A549 (cell line): ENCODE data around the gene FNDC4. TPM values are rescaled to one million over a fixed set of nuclear protein-coding genes. Genes with fewer than 3 reads are reported as not detected.

ENCODE experiments used
- ATAC-seq, 2 experiments: fragments of 200-7000 bp in 1 of 2; fragments of >200 bp in 1 of 2; cut with Nextera tagmentation in 1 of 2; cut with Tn5 transposase in 1 of 2; 3 replicates each; pipeline versions ENCODE4 v1.8.0 to v1.9.1; 2018 to 2020; ENCODE audit warnings: mild to moderate bottlenecking in 1 of 2, moderate library complexity in 1 of 2
- CTCF ChIA-PET: fragments of 300-600 bp; sonication (Branson Sonifier 250); formaldehyde crosslinking; extraction: SDS; loops from one replicate; lab custom pipeline; 2021; ENCODE audit warnings: antibody characterized with exemption, inconsistent platforms; lab: Yijun Ruan, JAX
- POLR2A ChIA-PET: fragments of 350-600 bp; formaldehyde crosslinking; extraction: SDS; loops from one replicate; lab custom pipeline; 2021; ENCODE audit warnings: antibody characterized with exemption, inconsistent platforms; lab: Yijun Ruan, JAX
- DNase-seq, 2 experiments: peaks; one replicate each; pipeline versions ENCODE4 v3.0.0 to v3.0.0-alpha.2; 2011 to 2016; ENCODE audit warnings: low read depth in 1 of 2, low spot score in 1 of 2
- FAIRE-seq: peaks from 2 replicates; lab custom pipeline; 2011; peaks lifted over from hg19 to GRCh38; lab: Jason Lieb, UNC
- H3K27ac ChIP-seq, 2 experiments: fragments of >200 bp; sonication (Bioruptor Twin); formaldehyde crosslinking; 3 replicates each; pipeline ENCODE4 v1.5.1; 2016 to 2017
- H3K4me1 ChIP-seq: fragments of >200 bp; sonication (Bioruptor Twin); formaldehyde crosslinking; 3 replicates; pipeline ENCODE4 v1.6.1; 2016
- H3K4me2 ChIP-seq: fragments of >200 bp; sonication (Bioruptor Twin); formaldehyde crosslinking; 3 replicates; pipeline ENCODE4 v1.6.1; 2016
- H3K4me3 ChIP-seq: fragments of >200 bp; sonication (Bioruptor Twin); formaldehyde crosslinking; 3 replicates; pipeline ENCODE4 v1.5.1; 2016
- H3K9me3 ChIP-seq: fragments of >200 bp; sonication (Bioruptor Twin); formaldehyde crosslinking; 3 replicates; pipeline ENCODE4 v1.6.1; 2016
- BCL3 ChIP-seq: fragments of >200 bp; sonication (Bioruptor Twin); formaldehyde crosslinking; IDR thresholded peaks from 3 replicates; pipeline ENCODE4 v1.6.1; 2016
- CTCF ChIP-seq: fragments of >200 bp; sonication (Bioruptor Twin); formaldehyde crosslinking; IDR thresholded peaks from 3 replicates; pipeline ENCODE4 v1.5.1; 2016
- E2F6 ChIP-seq: IDR thresholded peaks from 2 replicates; pipeline ENCODE4 v1.6.1; 2012; ENCODE audit warnings: low read depth, borderline replicate concordance
- ELK1 ChIP-seq: fragments of 150-350 bp; IDR thresholded peaks from 2 replicates; pipeline ENCODE4 v1.6.1; 2014; ENCODE audit warnings: low read depth, mild to moderate bottlenecking, low read length
- EP300 ChIP-seq, 2 experiments: fragments of >200 bp; sonication (Bioruptor Twin); formaldehyde crosslinking; IDR thresholded peaks; 2 replicates in 1 of 2; 3 replicates in 1 of 2; pipeline ENCODE4 v1.6.1; 2016 to 2017
- FOSB ChIP-seq: fragments of 250-450 bp; sonication (Bioruptor Pico); IDR thresholded peaks from 2 replicates; pipeline ENCODE4 v1.5.0; 2020; ENCODE audit warnings: mild to moderate bottlenecking, moderate library complexity
- FOSL2 ChIP-seq, 2 experiments: fragments of 450-650 bp in 1 of 2; fragments of >200 bp in 1 of 2; sonication (Bioruptor Twin) in 1 of 2; formaldehyde crosslinking; IDR thresholded peaks; 2 replicates each; pipeline versions ENCODE4 v1.5.0 to v1.6.1; 2016 to 2020; ENCODE audit warnings: mild to moderate bottlenecking in 1 of 2, moderate library complexity in 1 of 2
- FOXS1 ChIP-seq: fragments of 250-450 bp; sonication (Bioruptor Pico); IDR thresholded peaks from 2 replicates; pipeline ENCODE4 v1.5.0; 2020; ENCODE audit warnings: mild to moderate bottlenecking, moderate library complexity
- GATA3 ChIP-seq: IDR thresholded peaks from 2 replicates; pipeline ENCODE4 v1.6.1; 2012; ENCODE audit warnings: borderline replicate concordance
- HES2 ChIP-seq: fragments of >200 bp; sonication (Bioruptor Twin); formaldehyde crosslinking; IDR thresholded peaks from 2 replicates; pipeline ENCODE4 v1.6.1; 2016
- HOXA7 ChIP-seq: fragments of 250-450 bp; sonication (Bioruptor Pico); IDR thresholded peaks from 2 replicates; pipeline ENCODE4 v1.5.0; 2020; ENCODE audit warnings: mild to moderate bottlenecking, moderate library complexity
- HOXB13 ChIP-seq: fragments of 250-450 bp; sonication (Bioruptor Pico); IDR thresholded peaks from 2 replicates; pipeline ENCODE4 v1.5.0; 2020; ENCODE audit warnings: low read depth, mild to moderate bottlenecking, moderate library complexity
- JUN ChIP-seq, 2 experiments: fragments of >200 bp; sonication (Bioruptor Twin); formaldehyde crosslinking; IDR thresholded peaks; 2 replicates in 1 of 2; 3 replicates in 1 of 2; pipeline ENCODE4 v1.6.1; 2016 to 2017
- JUNB ChIP-seq: fragments of >200 bp; sonication (Bioruptor Twin); formaldehyde crosslinking; IDR thresholded peaks from 2 replicates; pipeline ENCODE4 v1.6.1; 2016
- MAX ChIP-seq: IDR thresholded peaks from 2 replicates; pipeline ENCODE4 v1.6.1; 2012
- MYC ChIP-seq: IDR thresholded peaks from 2 replicates; pipeline ENCODE4 v1.6.1; 2012; ENCODE audit warnings: mild to moderate bottlenecking, inconsistent platforms, low read length, improper control_type of control experiment, borderline replicate concordance
- NFE2L2 ChIP-seq: fragments of 150-350 bp; conservative IDR thresholded peaks from 2 replicates; pipeline ENCODE4 v1.6.1; 2014; ENCODE audit warnings: low read length
- PBX3 ChIP-seq: IDR thresholded peaks from 2 replicates; pipeline ENCODE4 v1.6.1; 2012
- PHF8 ChIP-seq: fragments of 200-600 bp; sonication (generic); IDR thresholded peaks from 2 replicates; pipeline ENCODE4 v1.6.1; 2016; ENCODE audit warnings: low read depth, mild to moderate bottlenecking, antibody characterized with exemption, moderate library complexity, borderline replicate concordance
- POLR2A ChIP-seq: IDR thresholded peaks from 2 replicates; pipeline ENCODE4 v1.6.1; 2012; ENCODE audit warnings: mild to moderate bottlenecking, low read length
- USF2 ChIP-seq: fragments of 450-650 bp; IDR thresholded peaks from 2 replicates; pipeline ENCODE4 v1.6.1; 2014; ENCODE audit warnings: antibody characterized with exemption
- ZFP36 ChIP-seq: fragments of 450-650 bp; IDR thresholded peaks from 2 replicates; pipeline ENCODE4 v1.6.1; 2014; ENCODE audit warnings: borderline replicate concordance; ENCODE audit not compliant: partially characterized antibody
- ZNF302 ChIP-seq: fragments of 250-450 bp; sonication (Bioruptor Pico); IDR thresholded peaks from 2 replicates; pipeline ENCODE4 v1.9.0; 2021; ENCODE audit warnings: inconsistent platforms, mild to moderate bottlenecking, moderate library complexity
- ZSCAN20 ChIP-seq: fragments of 250-450 bp; sonication (Bioruptor Pico); IDR thresholded peaks from 2 replicates; pipeline ENCODE4 v1.8.0; 2022; ENCODE audit warnings: mild to moderate bottlenecking, moderate library complexity
- WGBS: methylation state at CpG from one replicate; pipeline ENCODE4 v1.1.6; 2017; ENCODE audit errors: missing lambda C conversion rate; 5-methylcytosine and 5-hydroxymethylcytosine counted together
- polyA plus RNA-seq, 4 experiments: library from polyadenylated mRNA; depleted of rRNA in 3 of 4; stranded (reverse); fragments of >200 nt; fragmentation: RNase III in 1 of 4; extraction: RNeasy Plus Mini Kit Qiagen cat#74134 plus additional on column Dnase treatment in 1 of 4; gene quantifications; 2 replicates in 3 of 4; 3 replicates in 1 of 4; pipeline ENCODE4 v1.2.3, GENCODE V29; 2011 to 2017

FNDC4 gene
- polyA plus RNA-seq, 2 of the 4 experiments (the other 2 are of a cell fraction) = 1.5 to 2.3 TPM

- Histone ChIP-seq H3K4me2 (no peak overlapping the region), H3K4me3 (no peak overlapping the region), H3K9me3 (no peaks in the 10 kb centered on the region)
- 82% methylated on average over 4 of the region's 4 CpGs for WGBS
- ChIA-PET CTCF (interaction anchor here (1.2 kb wide), 2 partner anchors 10 to 13 kb away, joined by 3 read pairs; no protein-coding TSS in a partner anchor), POLR2A (no interaction called here)
- DNase-seq = no peak
- no peak for FAIRE-seq
- TF ChIP-seq CTCF (no peak), PHF8 (no peak), ZSCAN20 (CRISPR knock-in tag) (no peak), ZFP36 (no peak), GATA3 (no peak), FOSL2 (IDR thresholded peaks at IDR 0.05) (no peak), FOSL2 (CRISPR knock-in tag; IDR thresholded peaks at IDR 0.05) (no peak), ZNF302 (no peak), HOXA7 (no peak), EP300 (IDR thresholded peaks at IDR 0.05) (no peak), FOXS1 (CRISPR knock-in tag) (no peak), FOSB (CRISPR knock-in tag) (no peak), ELK1 (no peak), HOXB13 (CRISPR knock-in tag) (no peak), NFE2L2 (no peak), JUNB (no peak)
- TF ChIP-seq, all 56 proteins: peak for 0
- Histone ChIP-seq H3K4me1 (peaks cover 22% of the 10 kb centered on the region; the same call in 2 of the 3 replicates), H3K27ac (no peak overlapping the region)
- no peak for ATAC-seq
Observed at GRCh38 chr2:27492557-27492956, 2.4 kb downstream of the FNDC4 start.

GRCh38 chr2:27489498-27490397 lies 5.3 kb downstream of the FNDC4 start, which contains the start of gene IFT172:
IFT172 (minus strand) TSS chr2:27489743; CDS start chr2:27489653, 90 bp downstream.
- CTCF ChIA-PET = interaction anchor here (1.3 to 1.4 kb wide), 2 partner anchors 139 to 194 kb away, joined by 3 read pairs; partner anchors contain the start of genes CCDC121 and GPN1
- peak; percentile 84 for FAIRE-seq
- DNase-seq = peak; percentile 98 to 100
- 9% methylated on average over 42 of the region's 43 CpGs for WGBS
- peaks cover 8% of the 10 kb centered on the region; the same call in 2 of the 3 replicates for H3K4me1 ChIP-seq
- peak within 1 kb of the TSS; percentile 62 to 79 for H3K27ac ChIP-seq
- peak; percentile 91 to 96 for ATAC-seq
- POLR2A ChIA-PET = interaction anchor here (0.8 kb wide), 1 partner anchor 93 kb away, joined by 3 read pairs; the partner anchor contains the start of gene ZNF512
- H3K4me3 ChIP-seq = peak within 1 kb of the TSS; percentile 67
- H3K4me2 ChIP-seq = peak within 1 kb of the TSS; percentile 95
- peak; percentile 95 for TF ChIP-seq MAX
- no peak for TF ChIP-seq JUNB
- TF ChIP-seq POLR2A = peak; percentile 38
- TF ChIP-seq BCL3 = 0 out of 3 replicates have a peak, but pooled peaks have one; percentile 23
- 0 out of 2 replicates have a peak, but pooled peaks have one; percentile 36 for TF ChIP-seq MYC
- peak in 1 of 2 experiments; percentile 59; a peak in 1 of 5 replicates for TF ChIP-seq JUN (IDR thresholded peaks at IDR 0.05)
- no peak for TF ChIP-seq FOSL2 (IDR thresholded peaks at IDR 0.05)
- peak; percentile 27; the same call in 1 of the 2 replicates for TF ChIP-seq FOSL2 (CRISPR knock-in tag; IDR thresholded peaks at IDR 0.05)
- peak; percentile 37; the same call in 1 of the 2 replicates for TF ChIP-seq PHF8
- TF ChIP-seq E2F6 = peak; percentile 88
- no peak for TF ChIP-seq HES2
- TF ChIP-seq PBX3 = no peak
- 0 out of 2 replicates have a peak, but pooled peaks have one; percentile 17 for TF ChIP-seq USF2
- no peaks in the 10 kb centered on the region for H3K9me3 ChIP-seq
